ENCODE results near the gene MAGED4B. TPM values are rescaled to one million over a fixed set of nuclear protein-coding genes. Genes with fewer than 3 reads are reported as not detected.

Gene MAGED4B
- total and polyA plus RNA-seq, 9 of the 15 experiments (the other 6 are each of a cell fraction or from before 2014, with no cell fraction given): not detected

GRCh38 chrX:52082578-52082977 lies 13.6 kb upstream of the MAGED4B start (continued):
- TF ChIP-seq ATF3 (IDR thresholded peaks at IDR 0.05) (no peak), ATF3 (CRISPR knock-in tag; conservative IDR thresholded peaks at IDR 0.05) (no peak), SMARCB1 (IDR thresholded peaks at IDR 0.05; ENCODE audit: insufficient read length, low read depth) (no peak), STAG1 (CRISPR knock-in tag; IDR thresholded peaks at IDR 0.05; ENCODE audit: borderline replicate concordance) (no peak), BRF2 (IDR thresholded peaks at IDR 0.05; ENCODE audit: borderline replicate concordance, insufficient read depth, insufficient read length) (no peak), L3MBTL2 (IDR thresholded peaks at IDR 0.05) (no peak), SIRT6 (IDR thresholded peaks at IDR 0.05; ENCODE audit: low read depth, low read length) (no peak), ZNF121 (CRISPR knock-in tag; conservative IDR thresholded peaks at IDR 0.05) (no peak)
- TF ChIP-seq, protein P1, sequence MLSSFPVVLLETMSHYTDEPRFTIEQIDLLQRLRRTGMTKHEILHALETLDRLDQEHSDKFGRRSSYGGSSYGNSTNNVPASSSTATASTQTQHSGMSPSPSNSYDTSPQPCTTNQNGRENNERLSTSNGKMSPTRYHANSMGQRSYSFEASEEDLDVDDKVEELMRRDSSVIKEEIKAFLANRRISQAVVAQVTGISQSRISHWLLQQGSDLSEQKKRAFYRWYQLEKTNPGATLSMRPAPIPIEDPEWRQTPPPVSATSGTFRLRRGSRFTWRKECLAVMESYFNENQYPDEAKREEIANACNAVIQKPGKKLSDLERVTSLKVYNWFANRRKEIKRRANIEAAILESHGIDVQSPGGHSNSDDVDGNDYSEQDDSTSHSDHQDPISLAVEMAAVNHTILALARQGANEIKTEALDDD (IDR thresholded peaks at IDR 0.05): no peak
